HG02759 (cell line): ENCODE measurements around the gene SLC45A1.

ENCODE experiments used
- ATAC-seq: cut with Tn5 transposase; IDR thresholded peaks from one replicate; pipeline ENCODE4 v1.9.1; 2021; ENCODE audit warnings: mild to moderate bottlenecking, moderate library complexity; ENCODE audit not compliant: unreplicated experiment

Gene SLC45A1

DNA sequence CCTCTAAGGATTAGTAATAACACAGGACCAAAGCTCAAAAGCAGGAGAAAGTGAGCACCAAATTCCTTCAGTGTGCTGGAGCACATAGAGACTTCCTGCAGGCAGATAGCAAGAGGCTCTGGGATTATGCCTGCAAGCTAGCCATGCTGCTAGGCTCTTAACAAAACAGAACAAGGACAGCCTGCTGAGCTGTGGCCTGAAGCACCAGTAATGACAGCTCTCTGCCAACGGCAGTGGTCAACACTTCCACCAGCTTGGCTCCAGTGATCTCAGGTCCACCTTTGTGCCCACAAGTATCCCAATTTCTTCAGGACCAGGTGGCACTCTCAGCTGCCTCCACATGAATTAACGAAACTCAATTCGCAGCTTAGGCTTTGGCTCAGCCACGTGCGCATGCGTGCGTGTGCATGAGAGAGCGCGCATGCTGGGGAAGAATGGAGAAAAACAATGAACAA lies 64.2 kb downstream of the SLC45A1 start:
- no peak for ATAC-seq

- ATAC-seq, result no peak
Measured at GRCh38 chr1:8382608-8383505, 64.9 kb downstream of the SLC45A1 start.

DNA sequence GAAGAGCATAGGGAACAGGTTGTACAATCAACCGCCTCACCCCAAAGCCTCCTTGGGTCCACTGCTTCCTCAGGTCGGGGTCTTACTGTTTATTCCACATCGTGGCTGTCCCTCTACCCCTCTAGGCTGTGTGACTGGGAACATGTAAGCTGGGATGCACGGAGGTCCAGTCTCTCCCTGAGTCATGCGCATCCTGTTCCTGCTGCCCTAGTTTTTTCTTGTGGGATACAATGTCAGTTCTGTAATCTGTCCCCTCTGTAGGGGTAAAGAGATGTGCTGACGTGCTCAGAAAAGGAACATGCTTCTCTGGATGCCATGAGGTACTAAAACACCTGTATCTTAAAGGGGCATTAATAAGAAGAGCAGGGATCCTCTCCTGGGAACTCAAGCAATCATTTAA lies 66.2 kb downstream of the SLC45A1 start:
- ATAC-seq, result no peak

- ATAC-seq, result no peak
Measured at GRCh38 chr1:8384577-8384976, 66.7 kb downstream of the SLC45A1 start.

DNA sequence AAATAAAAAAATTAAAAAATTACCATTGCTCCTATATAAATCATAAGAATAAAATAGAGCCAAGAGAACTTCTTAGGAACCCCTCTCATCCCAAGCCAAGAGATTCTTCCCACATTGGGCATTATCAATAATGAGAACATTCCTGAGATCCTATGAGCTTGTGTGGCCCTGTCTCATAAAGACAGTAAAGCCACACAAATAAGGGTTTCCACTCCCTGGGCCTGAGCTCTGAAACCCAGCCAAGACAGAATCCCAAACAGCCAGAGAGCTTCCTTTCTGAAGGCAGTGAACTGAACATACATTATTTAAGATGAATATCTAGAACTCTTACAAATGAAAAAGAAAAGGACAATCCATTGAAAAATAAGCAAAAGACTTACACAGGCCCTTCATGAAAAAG lies 68.3 kb downstream of the SLC45A1 start:
- ATAC-seq, result no peak

DNA sequence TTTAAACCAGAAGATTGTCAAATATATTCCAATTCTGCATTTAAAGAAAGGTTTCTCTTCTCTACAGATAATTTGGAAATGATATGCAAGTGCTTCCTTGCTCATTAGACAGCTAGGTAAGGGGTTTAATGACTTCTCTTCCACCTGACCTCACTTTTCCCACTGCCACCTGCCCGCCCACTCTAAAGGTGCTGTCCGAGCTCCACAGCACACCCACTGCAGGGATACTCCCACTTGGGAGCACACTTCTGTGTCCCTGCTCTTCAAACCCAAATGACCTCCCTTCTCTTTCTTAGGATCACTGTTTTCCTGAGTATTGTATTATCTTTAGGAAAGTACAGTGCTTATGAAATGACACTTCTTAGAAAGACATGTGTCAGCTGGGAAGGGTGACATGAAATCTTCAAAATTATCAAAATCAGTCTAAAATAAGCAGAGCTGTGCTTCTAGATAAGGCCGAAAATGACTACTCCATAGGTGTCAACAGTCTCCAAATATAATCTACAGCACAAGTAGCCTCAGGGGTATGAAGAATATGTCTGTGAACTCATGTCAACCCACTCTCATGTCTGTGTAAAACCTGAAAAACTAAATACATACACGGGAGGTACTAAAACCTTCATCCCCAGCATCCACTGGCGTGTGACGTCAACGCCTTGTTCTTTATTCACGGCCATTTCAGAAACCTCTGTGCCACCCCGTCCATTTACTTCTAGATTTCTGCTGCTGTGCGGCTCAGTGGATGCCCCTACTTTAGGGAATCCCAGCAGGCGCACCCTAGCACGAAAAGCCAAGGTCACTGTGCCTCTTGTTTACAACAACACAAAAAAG lies 71.0 kb downstream of the SLC45A1 start:
- no peak for ATAC-seq

DNA sequence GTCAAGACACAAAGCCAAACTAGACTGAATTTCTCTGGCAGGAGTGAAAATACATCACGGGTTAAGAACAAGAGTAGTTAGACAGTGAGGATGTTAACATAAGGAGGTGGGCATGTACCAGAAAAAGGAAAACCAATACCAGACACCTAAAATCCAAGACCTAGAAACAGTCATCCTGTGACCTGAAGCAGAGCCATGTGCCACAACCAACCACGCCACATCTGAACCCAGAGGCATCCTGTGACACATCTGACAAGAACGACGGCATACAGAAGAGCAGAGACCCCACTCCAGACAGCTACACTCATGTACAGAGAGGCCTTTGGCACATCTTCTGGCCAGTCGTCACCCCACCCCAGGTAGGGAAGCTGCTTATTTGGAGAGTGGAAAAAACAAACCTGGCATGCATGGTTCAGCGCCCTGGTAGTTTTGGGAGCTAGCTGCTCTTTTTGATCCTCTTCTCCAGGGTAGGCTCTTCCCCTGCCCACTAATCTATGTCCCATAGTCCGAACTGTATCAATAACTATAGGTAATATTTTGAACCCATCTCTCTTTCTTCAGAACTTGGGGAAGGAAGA lies 72.1 kb downstream of the SLC45A1 start:
- ATAC-seq, result no peak

DNA sequence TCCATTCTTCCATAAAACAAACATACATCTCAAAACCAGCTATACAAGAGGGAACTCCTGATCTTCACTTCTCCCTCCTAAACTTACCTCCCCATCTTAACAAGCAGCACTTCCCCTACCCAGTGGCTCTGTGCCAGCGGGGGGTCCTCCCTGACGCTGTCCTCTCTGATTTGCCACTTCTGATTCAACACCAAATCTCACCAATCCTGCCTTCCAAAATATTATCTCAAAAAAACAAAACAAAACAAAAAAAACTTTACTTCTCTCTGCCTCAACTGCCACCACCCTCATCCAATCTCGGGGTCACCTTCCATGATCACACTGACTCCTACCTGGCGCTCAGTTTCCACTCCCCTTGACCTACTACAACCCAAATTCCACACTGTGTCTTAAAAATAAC lies 72.8 kb downstream of the SLC45A1 start:
- no peak for ATAC-seq

DNA sequence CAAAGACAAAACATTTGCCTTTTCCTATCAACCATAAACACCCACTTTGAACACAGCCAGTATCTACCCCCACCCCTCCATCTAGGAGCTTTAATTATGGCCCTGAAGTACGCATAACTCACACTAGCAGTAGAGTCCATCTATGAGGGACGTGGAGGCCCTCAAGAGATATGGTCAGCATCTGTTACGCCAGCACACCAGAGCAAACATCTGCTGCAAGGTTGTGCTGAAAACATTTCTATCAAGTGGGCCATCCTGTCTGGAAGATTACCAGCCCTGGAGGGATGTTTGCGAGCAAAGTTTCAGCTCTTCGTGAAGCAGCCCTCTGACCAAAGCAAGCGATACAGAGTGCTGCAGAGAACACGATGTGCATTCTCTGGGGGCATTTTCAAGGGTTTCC lies 74.6 kb downstream of the SLC45A1 start:
- ATAC-seq, result no peak
